ENCODE data around the gene PGM1. TPM values are rescaled to one million over a fixed set of nuclear protein-coding genes. Genes with fewer than 3 reads are reported as not detected.
A peak's percentile ranks its signal among the peaks of the same experiment; 100 is the strongest.

PGM1 gene
- total RNA-seq, 4 donors from 2014 or later, result 43.1 to 77.2 (median 47.4) TPM

- Histone ChIP-seq H3K36me3 (no peaks in the 10 kb centered on the region), H3K4me1 (peaks cover 0 to 29% (median 9%) of the 10 kb centered on the region in 3 donors), H3K4me3 (no peak overlapping the region), H3K9me3 (no peaks in the 10 kb centered on the region), H3K27ac (no peak overlapping the region), H3K27me3 (no peaks in the 10 kb centered on the region)
- TF ChIP-seq CTCF (IDR thresholded peaks at IDR 0.05), result no peak
- no peak for TF ChIP-seq POLR2A (IDR thresholded peaks at IDR 0.05)
- intact Hi-C loops (cut with DNase I), result loop anchor here (5.0 to 10.0 kb wide), 2 partner anchors 517 to 630 kb away; no protein-coding TSS in a partner anchor
- no peak for DNase-seq
- 77 to 85% methylated on average over 3 to 4 of the region's 6 CpGs for WGBS, 2 donors
Measured at GRCh38 chr1:63617450-63617849, 24.2 kb downstream of the PGM1 start.

- DNase-seq, result no peak
- TF ChIP-seq CTCF (IDR thresholded peaks at IDR 0.05) (no peak), POLR2A (IDR thresholded peaks at IDR 0.05) (no peak)
- no peaks in the 10 kb centered on the region for H3K36me3 ChIP-seq
- H3K9me3 ChIP-seq, result no peaks in the 10 kb centered on the region
- H3K4me1 ChIP-seq, result peaks cover 0 to 23% (median 7%) of the 10 kb centered on the region in 3 donors
- H3K27ac ChIP-seq, result no peak overlapping the region
- intact Hi-C loops (cut with DNase I), result loop anchor here (5.0 to 10.0 kb wide), 2 partner anchors 517 to 629 kb away; no protein-coding TSS in a partner anchor
- H3K4me3 ChIP-seq, result no peak overlapping the region
- no peaks in the 10 kb centered on the region for H3K27me3 ChIP-seq
Measured at GRCh38 chr1:63618011-63618410, 24.8 kb downstream of the PGM1 start.

- no peak for TF ChIP-seq POLR2A (IDR thresholded peaks at IDR 0.05)
- no peak for TF ChIP-seq CTCF (IDR thresholded peaks at IDR 0.05)
- H3K36me3 ChIP-seq, result no peaks in the 10 kb centered on the region
- no peaks in the 10 kb centered on the region for H3K27me3 ChIP-seq
- no peaks in the 10 kb centered on the region for H3K9me3 ChIP-seq
- H3K4me3 ChIP-seq, result no peak overlapping the region
- 95 to 98% methylated on average over 4 of the region's 4 CpGs for WGBS, 2 donors
- DNase-seq, result no peak
- intact Hi-C loops (cut with DNase I), result loop anchor here (5.0 to 10.0 kb wide), 2 partner anchors 515 to 628 kb away; no protein-coding TSS in a partner anchor
- peaks cover 0 to 23% (median 7%) of the 10 kb centered on the region in 3 donors for H3K4me1 ChIP-seq
- H3K27ac ChIP-seq, result no peak overlapping the region
Measured at GRCh38 chr1:63619558-63619957, 26.3 kb downstream of the PGM1 start.

- intact Hi-C loops (cut with DNase I), result no loop called here
- peaks cover 0 to 30% (median 9%) of the 10 kb centered on the region in 3 donors for H3K4me1 ChIP-seq
- H3K36me3 ChIP-seq, result no peaks in the 10 kb centered on the region
- no peaks in the 10 kb centered on the region for H3K9me3 ChIP-seq
- TF ChIP-seq CTCF (IDR thresholded peaks at IDR 0.05), result no peak
- TF ChIP-seq POLR2A (IDR thresholded peaks at IDR 0.05), result no peak
- peak overlapping the region in 1 of 4 donors; percentile 47 for H3K27ac ChIP-seq
- H3K27me3 ChIP-seq, result no peaks in the 10 kb centered on the region
- 75 to 83% methylated on average over 5 of the region's 5 CpGs for WGBS, 2 donors
- H3K4me3 ChIP-seq, result no peak overlapping the region
- no peak for DNase-seq
Measured at GRCh38 chr1:63620671-63621070, 27.5 kb downstream of the PGM1 start.

GRCh38 chr1:63621075-63621474 is 27.9 kb downstream of the PGM1 start:
- H3K4me1 ChIP-seq, result peaks cover 0 to 28% (median 5%) of the 10 kb centered on the region in 3 donors
- no peaks in the 10 kb centered on the region for H3K27me3 ChIP-seq
- no peak for DNase-seq
- H3K9me3 ChIP-seq, result no peaks in the 10 kb centered on the region
- no peak overlapping the region for H3K4me3 ChIP-seq
- no peaks in the 10 kb centered on the region for H3K36me3 ChIP-seq
- intact Hi-C loops (cut with DNase I), result no loop called here
- TF ChIP-seq POLR2A (IDR thresholded peaks at IDR 0.05) (no peak), CTCF (IDR thresholded peaks at IDR 0.05) (no peak)
- WGBS, 2 donors, result 68 to 93% methylated on average over 3 of the region's 3 CpGs
- peak overlapping the region in 2 of 4 donors; percentile 35 to 47 for H3K27ac ChIP-seq
